ENCODE results near the gene THOP1.
"Not testable (repeated sequence)": the region's sequence is repeated elsewhere in the genome, so short reads cannot be mapped to it uniquely, and the experiment has no call there.

The THOP1 gene

GRCh38 chr19:2782936-2783780 lies 2.1 kb upstream of the THOP1 start, which contains the start of gene SGTA:
Gene SGTA, minus strand, starts transcription at chr19:2783273. Its CDS starts 14,205 bp downstream, at chr19:2769068.
- peak; percentile 99 for DNase-seq (ENCODE audit: low read depth)

GRCh38 chr19:2783781-2784145 lies 1.5 kb upstream of the THOP1 start:
- no peak for DNase-seq (ENCODE audit: low read depth)

- no peak for DNase-seq (ENCODE audit: low read depth)
Measured at GRCh38 chr19:2787115-2787514, 1.8 kb downstream of the THOP1 start.

- DNase-seq (ENCODE audit: low read depth), result no peak
Measured at GRCh38 chr19:2788237-2788636, 2.9 kb downstream of the THOP1 start.

- DNase-seq (ENCODE audit: low read depth), result no peak
Measured at GRCh38 chr19:2790194-2790556, 4.9 kb downstream of the THOP1 start.

- no peak for DNase-seq (ENCODE audit: low read depth)
Measured at GRCh38 chr19:2790557-2791271, 5.4 kb downstream of the THOP1 start.

- no peak for DNase-seq (ENCODE audit: low read depth)
Measured at GRCh38 chr19:2791440-2791839, 6.1 kb downstream of the THOP1 start.

- DNase-seq (ENCODE audit: low read depth), result no peak
Measured at GRCh38 chr19:2791876-2792275, 6.6 kb downstream of the THOP1 start.

GRCh38 chr19:2792666-2793065 lies 7.4 kb downstream of the THOP1 start:
- DNase-seq (ENCODE audit: low read depth), result not testable (repeated sequence)

GRCh38 chr19:2793126-2793525 lies 7.8 kb downstream of the THOP1 start:
- no peak for DNase-seq (ENCODE audit: low read depth)

GRCh38 chr19:2793577-2793976 lies 8.3 kb downstream of the THOP1 start:
- DNase-seq (ENCODE audit: low read depth), result no peak

GRCh38 chr19:2795827-2796658 lies 10.7 kb downstream of the THOP1 start:
- no peak for DNase-seq (ENCODE audit: low read depth)

- DNase-seq (ENCODE audit: low read depth), result no peak
Measured at GRCh38 chr19:2796659-2797266, 11.5 kb downstream of the THOP1 start.

- DNase-seq (ENCODE audit: low read depth), result no peak
Measured at GRCh38 chr19:2797280-2797679, 12.0 kb downstream of the THOP1 start.

- no peak for DNase-seq (ENCODE audit: low read depth)
Measured at GRCh38 chr19:2798158-2798685, 12.9 kb downstream of the THOP1 start.

- no peak for DNase-seq (ENCODE audit: low read depth)
Measured at GRCh38 chr19:2798733-2799132, 13.4 kb downstream of the THOP1 start.

- no peak for DNase-seq (ENCODE audit: low read depth)
Measured at GRCh38 chr19:2799273-2800020, 14.1 kb downstream of the THOP1 start.

GRCh38 chr19:2800506-2800905 lies 15.2 kb downstream of the THOP1 start:
- DNase-seq (ENCODE audit: low read depth), result no peak

- no peak for DNase-seq (ENCODE audit: low read depth)
Measured at GRCh38 chr19:2802826-2803225, 17.5 kb downstream of the THOP1 start.

- no peak for DNase-seq (ENCODE audit: low read depth)
Measured at GRCh38 chr19:2803486-2804155, 18.3 kb downstream of the THOP1 start.
